SKM-1 treated with dmso at 0.1 percent for 144 hours (cell line): ENCODE measurements around the gene PLA2G12A.
A peak's percentile ranks its signal among the peaks of the same experiment; 100 is the strongest.

Experiments used
- DNase-seq: peaks from one replicate; lab custom pipeline; 2025; ENCODE audit not compliant: unreplicated experiment; lab: John Stamatoyannopoulos, UW

PLA2G12A gene

GRCh38 chr4:109729117-109729717, 653 bp downstream of the PLA2G12A start:
- DNase-seq: peak; percentile 8

GRCh38 chr4:109728385-109728784, 1.5 kb downstream of the PLA2G12A start:
- DNase-seq: no peak

GRCh38 chr4:109723110-109723509, 6.8 kb downstream of the PLA2G12A start:
- no peak for DNase-seq

GRCh38 chr4:109722357-109722756, 7.5 kb downstream of the PLA2G12A start:
- DNase-seq: no peak

- DNase-seq: no peak
Observed at GRCh38 chr4:109721033-109721432, 8.8 kb downstream of the PLA2G12A start.

- DNase-seq: no peak
Observed at GRCh38 chr4:109719604-109720003, 10.3 kb downstream of the PLA2G12A start.

GRCh38 chr4:109718759-109719158, 11.1 kb downstream of the PLA2G12A start:
- DNase-seq: no peak

GRCh38 chr4:109713500-109713899, 16.4 kb downstream of the PLA2G12A start:
- no peak for DNase-seq

- DNase-seq: no peak
Observed at GRCh38 chr4:109708990-109709389, 20.9 kb downstream of the PLA2G12A start.

GRCh38 chr4:109708435-109708834, 21.4 kb downstream of the PLA2G12A start:
- DNase-seq: no peak

GRCh38 chr4:109703664-109704361, 26.1 kb downstream of the PLA2G12A start:
- DNase-seq: no peak

GRCh38 chr4:109702950-109703663, 26.8 kb downstream of the PLA2G12A start, which contains the start of gene CASP6:
Gene CASP6 (minus strand): TSS chr4:109703445. CDS start chr4:109703395, 50 bp downstream.
- peak; percentile 69 for DNase-seq

GRCh38 chr4:109701566-109702410, 28.1 kb downstream of the PLA2G12A start:
- no peak for DNase-seq

- DNase-seq: no peak
Observed at GRCh38 chr4:109699553-109700225, 30.2 kb downstream of the PLA2G12A start.

GRCh38 chr4:109698656-109699055, 31.2 kb downstream of the PLA2G12A start:
- no peak for DNase-seq

- no peak for DNase-seq
Observed at GRCh38 chr4:109691411-109691920, 38.4 kb downstream of the PLA2G12A start.

- no peak for DNase-seq
Observed at GRCh38 chr4:109690690-109691410, 39.0 kb downstream of the PLA2G12A start.

GRCh38 chr4:109684727-109685126, 45.1 kb downstream of the PLA2G12A start:
- no peak for DNase-seq

- DNase-seq: no peak
Observed at GRCh38 chr4:109683621-109684253, 46.1 kb downstream of the PLA2G12A start.
